HEK293 (cell line): ENCODE data around the gene SLC2A2.

Experiments
- CTCF ChIA-PET: fragments of 350-600 bp; formaldehyde crosslinking; extraction: SDS; loops from one replicate; lab custom pipeline; 2021; ENCODE audit warnings: antibody characterized with exemption; lab: Yijun Ruan, JAX
- POLR2A ChIA-PET: fragments of 300-600 bp; formaldehyde crosslinking; extraction: SDS; loops from one replicate; lab custom pipeline; 2020; ENCODE audit warnings: antibody characterized with exemption, inconsistent platforms; lab: Yijun Ruan, JAX
- H3K27ac ChIP-seq: fragments of 200-500 bp; sonication (Bioruptor generic); 2 replicates; pipeline ENCODE4 v1.5.1; 2014; ENCODE audit warnings: low read depth, low read length, control low read depth, inconsistent platforms; ENCODE audit errors: extremely low read depth
- H3K36me3 ChIP-seq, 2 experiments: fragments of 200-500 bp in 1 of 2; sonication (Bioruptor generic) in 1 of 2; 1 replicate in 1 of 2; 2 replicates in 1 of 2; pipeline ENCODE4 v1.5.1; 2014 to 2017; ENCODE audit warnings: inconsistent platforms in 2 of 2, low read length in 2 of 2; ENCODE audit not compliant: control insufficient read depth in 2 of 2, insufficient read depth in 1 of 2
- H3K4me1 ChIP-seq: fragments of 200-500 bp; sonication (Bioruptor generic); 2 replicates; pipeline ENCODE4 v1.5.1; 2014; ENCODE audit warnings: mild to moderate bottlenecking, low read length, inconsistent platforms; ENCODE audit not compliant: control insufficient read depth, insufficient read depth
- H3K4me3 ChIP-seq: 2 replicates; pipeline ENCODE4 v1.5.1; 2011; ENCODE audit warnings: low read depth, mild to moderate bottlenecking, control low read depth, low read length, moderate library complexity
- H3K9me3 ChIP-seq: fragments of 200-500 bp; sonication (Bioruptor generic); 2 replicates; pipeline ENCODE4 v1.5.1; 2014; ENCODE audit warnings: low read depth, low read length, inconsistent platforms; ENCODE audit not compliant: control insufficient read depth, insufficient read depth
- CTCF ChIP-seq: fragments of 450-650 bp; formaldehyde crosslinking; IDR thresholded peaks from 2 replicates; pipeline ENCODE4 v1.5.1; 2016; ENCODE audit warnings: missing biosample characterization, missing genetic modification characterization
- FEZF1 ChIP-seq: fragments of 450-650 bp; formaldehyde crosslinking; IDR thresholded peaks from 2 replicates; pipeline ENCODE4 v1.5.1; 2016; ENCODE audit warnings: missing biosample characterization, missing genetic modification characterization
- HOXD13 ChIP-seq: sonication (generic); formaldehyde crosslinking; IDR thresholded peaks from 2 replicates; pipeline ENCODE4 v1.8.0; 2022; ENCODE audit warnings: missing genetic modification reagents, borderline replicate concordance
- MEIS1 ChIP-seq: sonication (generic); formaldehyde crosslinking; IDR thresholded peaks from 2 replicates; pipeline ENCODE4 v1.8.1; 2022; ENCODE audit warnings: missing genetic modification reagents, mild to moderate bottlenecking, borderline replicate concordance
- MZF1 ChIP-seq: fragments of 450-650 bp; formaldehyde crosslinking; IDR thresholded peaks from 2 replicates; pipeline ENCODE4 v1.5.1; 2017; ENCODE audit warnings: missing biosample characterization, missing genetic modification characterization, borderline replicate concordance
- PATZ1 ChIP-seq: fragments of 450-650 bp; formaldehyde crosslinking; IDR thresholded peaks from 2 replicates; pipeline ENCODE4 v1.5.1; 2016; ENCODE audit warnings: missing biosample characterization, missing genetic modification characterization
- ZNF211 ChIP-seq: fragments of 450-650 bp; formaldehyde crosslinking; IDR thresholded peaks from 2 replicates; pipeline ENCODE4 v1.5.1; 2016; ENCODE audit warnings: low read depth, missing biosample characterization, missing genetic modification characterization
- ZNF280D ChIP-seq: fragments of 450-650 bp; formaldehyde crosslinking; IDR thresholded peaks from 2 replicates; pipeline ENCODE4 v1.5.1; 2016; ENCODE audit warnings: missing biosample characterization, missing genetic modification characterization
- ZNF335 ChIP-seq: fragments of 450-650 bp; formaldehyde crosslinking; conservative IDR thresholded peaks from 2 replicates; pipeline ENCODE4 v1.5.1; 2016; ENCODE audit warnings: missing biosample characterization, missing genetic modification characterization
- ZNF423 ChIP-seq: fragments of 450-650 bp; formaldehyde crosslinking; IDR thresholded peaks from 2 replicates; pipeline ENCODE4 v1.5.1; 2016; ENCODE audit warnings: missing biosample characterization, missing genetic modification characterization
- ZNF433 ChIP-seq: fragments of 450-650 bp; formaldehyde crosslinking; IDR thresholded peaks from 2 replicates; pipeline ENCODE4 v1.5.1; 2016; ENCODE audit warnings: missing biosample characterization, missing genetic modification characterization, low read depth
- ZNF473 ChIP-seq: fragments of 450-650 bp; formaldehyde crosslinking; IDR thresholded peaks from 2 replicates; pipeline ENCODE4 v1.5.1; 2017; ENCODE audit warnings: missing biosample characterization, missing genetic modification characterization
- ZNF501 ChIP-seq: fragments of 450-650 bp; formaldehyde crosslinking; IDR thresholded peaks from 2 replicates; pipeline ENCODE4 v1.5.1; 2016; ENCODE audit warnings: missing biosample characterization, missing genetic modification characterization
- ZNF558 ChIP-seq: fragments of 450-650 bp; formaldehyde crosslinking; IDR thresholded peaks from 2 replicates; pipeline ENCODE4 v1.5.1; 2016; ENCODE audit warnings: missing biosample characterization, missing genetic modification characterization
- ZNF624 ChIP-seq: fragments of 450-650 bp; formaldehyde crosslinking; IDR thresholded peaks from 2 replicates; pipeline ENCODE4 v1.5.1; 2017; ENCODE audit warnings: missing biosample characterization, missing genetic modification characterization
- ZNF626 ChIP-seq: fragments of 450-650 bp; sonication (Bioruptor Pico); formaldehyde crosslinking; IDR thresholded peaks from 2 replicates; pipeline ENCODE4 v1.5.1; 2018; ENCODE audit warnings: missing biosample characterization, missing genetic modification characterization, inconsistent platforms
- ZNF654 ChIP-seq: fragments of 450-650 bp; formaldehyde crosslinking; IDR thresholded peaks from 2 replicates; pipeline ENCODE4 v1.5.1; 2016; ENCODE audit warnings: low read depth, missing biosample characterization, missing genetic modification characterization
- ZNF660 ChIP-seq: fragments of 450-650 bp; IDR thresholded peaks from 2 replicates; pipeline ENCODE4 v1.5.1; 2018; ENCODE audit warnings: missing biosample characterization, mild to moderate bottlenecking, missing genetic modification characterization
- ZNF670 ChIP-seq: fragments of 450-650 bp; formaldehyde crosslinking; IDR thresholded peaks from 2 replicates; pipeline ENCODE4 v1.5.1; 2016; ENCODE audit warnings: missing biosample characterization, missing genetic modification characterization, low read depth
- ZNF791 ChIP-seq: fragments of 450-650 bp; formaldehyde crosslinking; IDR thresholded peaks from 2 replicates; pipeline ENCODE4 v1.5.1; 2016; ENCODE audit warnings: missing biosample characterization, missing genetic modification characterization
- ZNF830 ChIP-seq: fragments of 450-650 bp; IDR thresholded peaks from 2 replicates; pipeline ENCODE4 v1.5.0; 2018; ENCODE audit warnings: missing biosample characterization, missing genetic modification characterization, low read depth, mild to moderate bottlenecking, moderate library complexity
- TF ChIP-seq, protein P1 (sequence below): fragments of 450-650 bp; formaldehyde crosslinking; IDR thresholded peaks from 2 replicates; pipeline ENCODE4 v1.5.1; 2016; ENCODE audit warnings: missing biosample characterization, missing genetic modification characterization

SLC2A2 gene

GRCh38 chr3:170966495-170966894 lies 60.0 kb downstream of the SLC2A2 start:
- ChIA-PET POLR2A (no interaction called here), CTCF (interaction anchor here (0.6 kb wide), 1 partner anchor 188 kb away, joined by 3 read pairs; no protein-coding TSS in a partner anchor)
- Histone ChIP-seq H3K4me1 (no peaks in the 10 kb centered on the region; the same call in 1 of the 2 replicates), H3K27ac (no peak overlapping the region), H3K4me3 (no peak overlapping the region), H3K36me3 (no peaks in the 10 kb centered on the region), H3K9me3 (no peaks in the 10 kb centered on the region)
- TF ChIP-seq ZNF626 (tag by site-specific recombination), result no peak
- TF ChIP-seq, protein P1, sequence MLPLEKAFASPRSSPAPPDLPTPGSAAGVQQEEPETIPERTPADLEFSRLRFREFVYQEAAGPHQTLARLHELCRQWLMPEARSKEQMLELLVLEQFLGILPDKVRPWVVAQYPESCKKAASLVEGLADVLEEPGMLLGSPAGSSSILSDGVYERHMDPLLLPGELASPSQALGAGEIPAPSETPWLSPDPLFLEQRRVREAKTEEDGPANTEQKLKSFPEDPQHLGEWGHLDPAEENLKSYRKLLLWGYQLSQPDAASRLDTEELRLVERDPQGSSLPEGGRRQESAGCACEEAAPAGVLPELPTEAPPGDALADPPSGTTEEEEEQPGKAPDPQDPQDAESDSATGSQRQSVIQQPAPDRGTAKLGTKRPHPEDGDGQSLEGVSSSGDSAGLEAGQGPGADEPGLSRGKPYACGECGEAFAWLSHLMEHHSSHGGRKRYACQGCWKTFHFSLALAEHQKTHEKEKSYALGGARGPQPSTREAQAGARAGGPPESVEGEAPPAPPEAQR, result no peak

- POLR2A ChIA-PET, result no interaction called here
- CTCF ChIA-PET, result interaction anchor here (0.6 to 1.7 kb wide), 16 partner anchors 21 to 1510 kb away, joined by 3 to 18 read pairs (median 4); no protein-coding TSS in a partner anchor
- Histone ChIP-seq H3K9me3 (no peaks in the 10 kb centered on the region), H3K36me3 (no peaks in the 10 kb centered on the region), H3K4me3 (no peak overlapping the region), H3K27ac (no peak overlapping the region), H3K4me1 (no peaks in the 10 kb centered on the region; the same call in 1 of the 2 replicates)
- TF ChIP-seq ZNF211 (tag by site-specific recombination), result no peak
- 0 out of 2 replicates have a peak, but pooled peaks have one; percentile 7 for TF ChIP-seq FEZF1 (tag by site-specific recombination)
- TF ChIP-seq MZF1 (tag by site-specific recombination), result no peak
- no peak for TF ChIP-seq ZNF670 (tag by site-specific recombination)
Measured at GRCh38 chr3:170962411-170962810, 64.1 kb downstream of the SLC2A2 start.

DNA sequence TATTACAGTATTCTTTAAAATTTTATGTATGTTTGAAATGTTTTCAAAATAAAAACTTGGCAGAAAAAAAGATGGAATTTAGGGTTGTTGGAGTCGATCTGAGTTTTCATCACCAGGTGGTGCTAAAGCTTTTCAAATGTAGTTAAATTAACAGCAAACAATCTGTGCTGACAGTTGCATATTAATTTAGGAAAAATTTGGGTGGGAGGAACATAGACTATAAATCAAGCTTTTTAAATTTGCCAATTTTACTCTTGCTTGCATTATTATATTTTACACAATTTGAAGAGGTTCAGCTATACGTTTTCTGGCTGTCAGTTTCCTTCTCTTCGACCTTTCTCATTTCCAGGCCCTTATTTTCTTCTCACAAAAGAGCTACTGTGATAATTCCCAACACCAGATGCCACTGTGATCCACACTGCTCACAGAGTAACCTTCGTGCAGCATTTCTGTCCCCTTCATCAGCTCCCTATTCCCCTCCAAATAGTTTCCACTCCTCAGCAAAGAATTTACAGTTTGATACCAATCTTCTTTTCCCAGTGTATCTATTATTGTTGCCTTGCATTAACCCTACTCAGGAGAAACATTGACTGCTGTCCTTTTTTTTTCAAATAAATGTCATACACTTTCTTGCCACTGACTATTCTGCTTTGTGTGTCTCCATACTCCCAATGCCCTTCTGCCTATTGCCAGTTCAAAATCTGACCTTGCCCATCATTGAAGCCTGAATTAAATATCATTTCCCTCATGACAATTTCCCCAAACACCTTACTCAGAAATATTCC lies 64.7 kb downstream of the SLC2A2 start:
- Histone ChIP-seq H3K36me3 (no peaks in the 10 kb centered on the region), H3K4me3 (no peak overlapping the region), H3K9me3 (no peaks in the 10 kb centered on the region), H3K4me1 (no peaks in the 10 kb centered on the region; the same call in 1 of the 2 replicates), H3K27ac (no peak overlapping the region)
- ChIA-PET CTCF (interaction anchor here (0.6 to 1.7 kb wide), 21 partner anchors 20 to 1661 kb away, joined by 3 to 18 read pairs (median 3); no protein-coding TSS in a partner anchor), POLR2A (no interaction called here)
- TF ChIP-seq CTCF (peak; percentile 39; the same call in 1 of the 2 replicates), ZNF624 (no peak), ZNF830 (no peak), ZNF473 (tag by site-specific recombination) (no peak), ZNF501 (tag by site-specific recombination) (no peak), ZNF335 (tag by site-specific recombination) (peak; percentile 41; the same call in 1 of the 2 replicates), ZNF433 (tag by site-specific recombination) (no peak), ZNF423 (tag by site-specific recombination) (no peak), HOXD13 (no peak), ZNF791 (tag by site-specific recombination) (no peak), ZNF660 (tag by site-specific recombination) (no peak; the same call in 1 of the 2 replicates), ZNF280D (no peak), ZNF558 (no peak), MEIS1 (CRISPR knock-in tag) (no peak), PATZ1 (tag by site-specific recombination) (no peak), ZNF654 (tag by site-specific recombination) (peak; percentile 80)
